ENCODE results near the gene RFX3.

Gene RFX3

DNA sequence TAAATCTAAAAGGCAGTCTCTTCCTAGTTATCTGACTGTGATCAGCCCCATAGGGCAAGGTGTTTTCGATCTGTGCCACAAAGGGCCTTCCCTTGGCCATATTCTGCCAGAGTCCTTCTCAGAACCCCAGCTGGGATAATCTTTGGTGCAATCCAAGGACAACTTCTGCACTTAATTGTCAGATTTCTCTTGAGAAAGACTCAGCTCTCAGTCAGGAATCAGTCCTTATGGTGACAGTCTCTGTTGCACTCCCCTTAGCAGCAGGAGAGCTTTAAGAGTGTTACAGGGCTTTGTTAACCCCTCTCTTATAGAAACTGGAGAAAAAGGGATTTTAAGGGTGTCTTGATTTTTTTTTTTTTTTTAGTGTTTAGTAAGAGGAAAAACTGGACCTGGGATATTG lies 15.4 kb upstream of the RFX3 start:
- no peaks in the 10 kb centered on the region for H3K36me3 ChIP-seq (ENCODE audit: control insufficient read depth in 2 of 2, insufficient read depth in 1 of 2, low read length in 2 of 2)
- H3K27ac ChIP-seq (ENCODE audit: extremely low read depth, low read depth, low read length) = no peak overlapping the region
- H3K9me3 ChIP-seq (ENCODE audit: control insufficient read depth, insufficient read depth, low read depth, low read length) = no peaks in the 10 kb centered on the region
- no peaks in the 10 kb centered on the region for H3K4me1 ChIP-seq (ENCODE audit: control insufficient read depth, insufficient read depth, low read length)
- POLR2A ChIA-PET = interaction anchor here (0.9 kb wide), 1 partner anchor 15 kb away, joined by 3 read pairs; the partner anchor contains the start of gene RFX3
- no peak overlapping the region for H3K4me3 ChIP-seq (ENCODE audit: low read depth, low read length)
- CTCF ChIA-PET = no interaction called here
- TF ChIP-seq, protein P1, sequence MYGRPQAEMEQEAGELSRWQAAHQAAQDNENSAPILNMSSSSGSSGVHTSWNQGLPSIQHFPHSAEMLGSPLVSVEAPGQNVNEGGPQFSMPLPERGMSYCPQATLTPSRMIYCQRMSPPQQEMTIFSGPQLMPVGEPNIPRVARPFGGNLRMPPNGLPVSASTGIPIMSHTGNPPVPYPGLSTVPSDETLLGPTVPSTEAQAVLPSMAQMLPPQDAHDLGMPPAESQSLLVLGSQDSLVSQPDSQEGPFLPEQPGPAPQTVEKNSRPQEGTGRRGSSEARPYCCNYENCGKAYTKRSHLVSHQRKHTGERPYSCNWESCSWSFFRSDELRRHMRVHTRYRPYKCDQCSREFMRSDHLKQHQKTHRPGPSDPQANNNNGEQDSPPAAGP (tag by site-specific recombination; IDR thresholded peaks at IDR 0.05) = no peak

DNA sequence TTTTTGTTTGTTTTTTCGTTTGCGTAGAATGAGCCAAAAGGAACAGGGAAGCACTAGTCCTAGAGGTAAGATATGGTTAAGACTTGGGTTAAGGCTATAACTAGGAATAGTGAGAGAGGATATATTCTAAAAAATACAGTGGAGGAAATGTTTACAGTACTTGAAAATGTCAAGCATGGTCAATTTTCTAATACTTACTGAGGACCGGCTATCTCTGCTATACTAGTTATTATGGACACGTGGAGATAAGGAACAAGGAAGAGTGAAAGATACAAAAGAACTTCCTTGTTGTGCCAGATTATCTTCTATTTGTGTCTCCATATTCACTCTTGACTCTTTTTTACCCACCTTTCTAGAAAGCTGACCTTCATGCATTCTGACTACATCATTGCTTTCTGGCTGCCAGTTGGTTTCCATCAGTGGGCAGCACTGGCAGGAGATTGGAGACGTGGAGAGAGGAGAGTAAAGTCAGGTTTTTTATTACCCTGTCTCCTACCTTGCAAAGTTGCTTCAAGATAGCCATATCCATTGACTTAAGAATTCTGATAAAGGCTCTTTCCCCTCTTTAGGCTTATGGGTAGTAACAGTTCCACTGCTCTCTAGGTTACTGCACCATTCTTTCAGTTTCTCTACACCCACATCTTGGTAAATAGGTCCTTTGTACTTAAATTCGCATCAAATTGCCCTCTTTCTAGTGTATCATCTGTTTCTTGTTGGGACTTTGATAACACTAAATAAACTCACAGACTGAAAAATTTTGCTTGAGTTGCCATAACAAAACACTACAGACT lies 9.0 kb upstream of the RFX3 start:
- TF ChIP-seq ZNF274 (IDR thresholded peaks at IDR 0.05; ENCODE audit: low read length) (no peak), ZNF274 (tag by site-specific recombination; IDR thresholded peaks at IDR 0.05; ENCODE audit: borderline replicate concordance) (no peak), ZNF16 (tag by site-specific recombination; IDR thresholded peaks at IDR 0.05; ENCODE audit: low read depth) (no peak), ZNF354C (tag by site-specific recombination; IDR thresholded peaks at IDR 0.05; ENCODE audit: borderline replicate concordance, low read depth) (no peak), ZNF530 (tag by site-specific recombination; IDR thresholded peaks at IDR 0.05; ENCODE audit: low read depth) (no peak)
- Histone ChIP-seq H3K27ac (ENCODE audit: extremely low read depth, low read depth, low read length) (no peak overlapping the region), H3K9me3 (ENCODE audit: control insufficient read depth, insufficient read depth, low read depth, low read length) (no peaks in the 10 kb centered on the region), H3K4me1 (ENCODE audit: control insufficient read depth, insufficient read depth, low read length) (no peaks in the 10 kb centered on the region), H3K4me3 (ENCODE audit: low read depth, low read length) (no peak overlapping the region), H3K36me3 (ENCODE audit: control insufficient read depth in 2 of 2, insufficient read depth in 1 of 2, low read length in 2 of 2) (no peaks in the 10 kb centered on the region; a peak in 1 of 3 replicates)
- CTCF ChIA-PET = no interaction called here
- POLR2A ChIA-PET = no interaction called here

DNA sequence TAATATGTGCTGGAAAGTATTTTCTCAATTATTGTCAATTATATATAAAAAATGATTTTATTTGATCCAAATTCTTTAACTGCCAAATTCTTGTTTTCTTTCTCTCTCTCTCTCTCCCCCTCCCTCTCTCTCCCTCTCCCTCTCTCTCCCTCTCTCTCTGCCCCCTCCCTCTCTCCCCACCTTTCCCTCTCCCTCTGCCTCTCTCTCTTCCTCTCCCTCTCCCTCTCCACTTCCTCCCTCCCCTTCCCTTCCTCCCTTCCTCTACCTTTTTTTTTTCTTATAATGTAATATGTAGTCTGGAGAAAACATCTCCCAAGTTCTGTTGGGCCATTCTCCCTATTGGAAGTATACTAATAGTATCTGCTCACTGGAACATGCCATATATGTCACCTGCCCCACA lies 6.4 kb upstream of the RFX3 start:
- ChIA-PET POLR2A (no interaction called here), CTCF (no interaction called here)
- H3K4me3 ChIP-seq (ENCODE audit: low read depth, low read length) = no peak overlapping the region
- H3K9me3 ChIP-seq (ENCODE audit: control insufficient read depth, insufficient read depth, low read depth, low read length) = no peaks in the 10 kb centered on the region
- H3K27ac ChIP-seq (ENCODE audit: extremely low read depth, low read depth, low read length) = no peak overlapping the region
- H3K36me3 ChIP-seq (ENCODE audit: control insufficient read depth in 2 of 2, insufficient read depth in 1 of 2, low read length in 2 of 2) = no peaks in the 10 kb centered on the region; a peak in 1 of 3 replicates
- no peaks in the 10 kb centered on the region for H3K4me1 ChIP-seq (ENCODE audit: control insufficient read depth, insufficient read depth, low read length)
- TF ChIP-seq ZNF596 (tag by site-specific recombination; IDR thresholded peaks at IDR 0.05) = peak; percentile 61
- TF ChIP-seq ZNF202 (tag by site-specific recombination; IDR thresholded peaks at IDR 0.05; ENCODE audit: borderline replicate concordance) = peak; percentile 75; the same call in 1 of the 2 replicates
- no peak for TF ChIP-seq SCRT2 (tag by site-specific recombination; IDR thresholded peaks at IDR 0.05)
- no peak for TF ChIP-seq KLF10 (tag by site-specific recombination; IDR thresholded peaks at IDR 0.05)
- TF ChIP-seq YY2 (tag by site-specific recombination; IDR thresholded peaks at IDR 0.05) = no peak
- TF ChIP-seq ZNF121 (tag by site-specific recombination; IDR thresholded peaks at IDR 0.05) = no peak
- TF ChIP-seq, protein P2, sequence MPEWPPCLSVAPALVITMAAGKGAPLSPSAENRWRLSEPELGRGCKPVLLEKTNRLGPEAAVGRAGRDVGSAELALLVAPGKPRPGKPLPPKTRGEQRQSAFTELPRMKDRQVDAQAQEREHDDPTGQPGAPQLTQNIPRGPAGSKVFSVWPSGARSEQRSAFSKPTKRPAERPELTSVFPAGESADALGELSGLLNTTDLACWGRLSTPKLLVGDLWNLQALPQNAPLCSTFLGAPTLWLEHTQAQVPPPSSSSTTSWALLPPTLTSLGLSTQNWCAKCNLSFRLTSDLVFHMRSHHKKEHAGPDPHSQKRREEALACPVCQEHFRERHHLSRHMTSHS (tag by site-specific recombination; IDR thresholded peaks at IDR 0.05) = no peak
- TF ChIP-seq ZNF777 (tag by site-specific recombination; IDR thresholded peaks at IDR 0.05; ENCODE audit: borderline replicate concordance) = no peak
- no peak for TF ChIP-seq ZXDB (tag by site-specific recombination; IDR thresholded peaks at IDR 0.05)
- TF ChIP-seq ZNF510 (tag by site-specific recombination; IDR thresholded peaks at IDR 0.05; ENCODE audit: insufficient replicate concordance) = no peak
- TF ChIP-seq, protein P3, sequence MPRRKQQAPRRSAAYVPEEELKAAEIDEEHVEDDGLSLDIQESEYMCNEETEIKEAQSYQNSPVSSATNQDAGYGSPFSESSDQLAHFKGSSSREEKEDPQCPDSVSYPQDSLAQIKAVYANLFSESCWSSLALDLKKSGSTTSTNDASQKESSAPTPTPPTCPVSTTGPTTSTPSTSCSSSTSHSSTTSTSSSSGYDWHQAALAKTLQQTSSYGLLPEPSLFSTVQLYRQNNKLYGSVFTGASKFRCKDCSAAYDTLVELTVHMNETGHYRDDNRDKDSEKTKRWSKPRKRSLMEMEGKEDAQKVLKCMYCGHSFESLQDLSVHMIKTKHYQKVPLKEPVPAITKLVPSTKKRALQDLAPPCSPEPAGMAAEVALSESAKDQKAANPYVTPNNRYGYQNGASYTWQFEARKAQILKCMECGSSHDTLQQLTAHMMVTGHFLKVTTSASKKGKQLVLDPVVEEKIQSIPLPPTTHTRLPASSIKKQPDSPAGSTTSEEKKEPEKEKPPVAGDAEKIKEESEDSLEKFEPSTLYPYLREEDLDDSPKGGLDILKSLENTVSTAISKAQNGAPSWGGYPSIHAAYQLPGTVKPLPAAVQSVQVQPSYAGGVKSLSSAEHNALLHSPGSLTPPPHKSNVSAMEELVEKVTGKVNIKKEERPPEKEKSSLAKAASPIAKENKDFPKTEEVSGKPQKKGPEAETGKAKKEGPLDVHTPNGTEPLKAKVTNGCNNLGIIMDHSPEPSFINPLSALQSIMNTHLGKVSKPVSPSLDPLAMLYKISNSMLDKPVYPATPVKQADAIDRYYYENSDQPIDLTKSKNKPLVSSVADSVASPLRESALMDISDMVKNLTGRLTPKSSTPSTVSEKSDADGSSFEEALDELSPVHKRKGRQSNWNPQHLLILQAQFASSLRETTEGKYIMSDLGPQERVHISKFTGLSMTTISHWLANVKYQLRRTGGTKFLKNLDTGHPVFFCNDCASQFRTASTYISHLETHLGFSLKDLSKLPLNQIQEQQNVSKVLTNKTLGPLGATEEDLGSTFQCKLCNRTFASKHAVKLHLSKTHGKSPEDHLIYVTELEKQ (tag by site-specific recombination; IDR thresholded peaks at IDR 0.05; ENCODE audit: borderline replicate concordance) = no peak
- no peak for TF ChIP-seq KLF16 (tag by site-specific recombination; IDR thresholded peaks at IDR 0.05)
- no peak for TF ChIP-seq ZNF549 (tag by site-specific recombination; IDR thresholded peaks at IDR 0.05)
- TF ChIP-seq, protein P4, sequence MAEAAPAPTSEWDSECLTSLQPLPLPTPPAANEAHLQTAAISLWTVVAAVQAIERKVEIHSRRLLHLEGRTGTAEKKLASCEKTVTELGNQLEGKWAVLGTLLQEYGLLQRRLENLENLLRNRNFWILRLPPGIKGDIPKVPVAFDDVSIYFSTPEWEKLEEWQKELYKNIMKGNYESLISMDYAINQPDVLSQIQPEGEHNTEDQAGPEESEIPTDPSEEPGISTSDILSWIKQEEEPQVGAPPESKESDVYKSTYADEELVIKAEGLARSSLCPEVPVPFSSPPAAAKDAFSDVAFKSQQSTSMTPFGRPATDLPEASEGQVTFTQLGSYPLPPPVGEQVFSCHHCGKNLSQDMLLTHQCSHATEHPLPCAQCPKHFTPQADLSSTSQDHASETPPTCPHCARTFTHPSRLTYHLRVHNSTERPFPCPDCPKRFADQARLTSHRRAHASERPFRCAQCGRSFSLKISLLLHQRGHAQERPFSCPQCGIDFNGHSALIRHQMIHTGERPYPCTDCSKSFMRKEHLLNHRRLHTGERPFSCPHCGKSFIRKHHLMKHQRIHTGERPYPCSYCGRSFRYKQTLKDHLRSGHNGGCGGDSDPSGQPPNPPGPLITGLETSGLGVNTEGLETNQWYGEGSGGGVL (tag by site-specific recombination; IDR thresholded peaks at IDR 0.05) = peak; percentile 39
- TF ChIP-seq ZBTB1 (tag by site-specific recombination; IDR thresholded peaks at IDR 0.05) = no peak
- no peak for TF ChIP-seq ZNF416 (tag by site-specific recombination; IDR thresholded peaks at IDR 0.05)
- no peak for TF ChIP-seq ZNF830 (tag by site-specific recombination; IDR thresholded peaks at IDR 0.05; ENCODE audit: low read depth)
- no peak for TF ChIP-seq HOXA7 (CRISPR knock-in tag; IDR thresholded peaks at IDR 0.05; ENCODE audit: borderline replicate concordance)
- TF ChIP-seq RBAK (tag by site-specific recombination; IDR thresholded peaks at IDR 0.05) = no peak
